GM12872 (cell line): Measurements from ENCODE around the gene SCAF8.

Experiments
- TF ChIP-seq, protein P1 (sequence below): IDR thresholded peaks from 3 replicates; pipeline ENCODE4 v1.5.1; 2011; ENCODE audit warnings: low read depth, mild to moderate bottlenecking, low read length, moderate library complexity; ENCODE audit not compliant: insufficient read depth

Gene SCAF8

DNA sequence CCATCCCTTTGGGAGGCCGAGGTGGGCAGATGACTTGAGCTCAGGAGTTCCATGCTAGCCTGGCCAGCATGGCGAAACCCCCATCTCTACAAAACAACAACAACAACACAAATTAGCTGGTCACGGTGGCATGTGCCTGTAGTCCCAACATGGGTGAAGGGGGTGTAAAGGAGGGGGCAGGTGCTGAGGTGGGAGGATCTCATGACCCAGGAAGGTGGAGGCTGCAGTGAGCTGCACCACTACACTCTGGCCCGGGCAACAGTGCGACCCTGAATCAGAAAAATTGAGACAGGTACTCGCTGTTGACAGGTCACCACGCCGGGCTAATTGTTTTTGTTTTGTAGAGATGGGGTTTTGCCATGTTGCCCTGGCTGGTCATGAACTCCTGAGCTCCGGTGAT is 4.2 kb downstream of the SCAF8 start:
- TF ChIP-seq, protein P1, sequence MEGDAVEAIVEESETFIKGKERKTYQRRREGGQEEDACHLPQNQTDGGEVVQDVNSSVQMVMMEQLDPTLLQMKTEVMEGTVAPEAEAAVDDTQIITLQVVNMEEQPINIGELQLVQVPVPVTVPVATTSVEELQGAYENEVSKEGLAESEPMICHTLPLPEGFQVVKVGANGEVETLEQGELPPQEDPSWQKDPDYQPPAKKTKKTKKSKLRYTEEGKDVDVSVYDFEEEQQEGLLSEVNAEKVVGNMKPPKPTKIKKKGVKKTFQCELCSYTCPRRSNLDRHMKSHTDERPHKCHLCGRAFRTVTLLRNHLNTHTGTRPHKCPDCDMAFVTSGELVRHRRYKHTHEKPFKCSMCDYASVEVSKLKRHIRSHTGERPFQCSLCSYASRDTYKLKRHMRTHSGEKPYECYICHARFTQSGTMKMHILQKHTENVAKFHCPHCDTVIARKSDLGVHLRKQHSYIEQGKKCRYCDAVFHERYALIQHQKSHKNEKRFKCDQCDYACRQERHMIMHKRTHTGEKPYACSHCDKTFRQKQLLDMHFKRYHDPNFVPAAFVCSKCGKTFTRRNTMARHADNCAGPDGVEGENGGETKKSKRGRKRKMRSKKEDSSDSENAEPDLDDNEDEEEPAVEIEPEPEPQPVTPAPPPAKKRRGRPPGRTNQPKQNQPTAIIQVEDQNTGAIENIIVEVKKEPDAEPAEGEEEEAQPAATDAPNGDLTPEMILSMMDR: no peak

DNA sequence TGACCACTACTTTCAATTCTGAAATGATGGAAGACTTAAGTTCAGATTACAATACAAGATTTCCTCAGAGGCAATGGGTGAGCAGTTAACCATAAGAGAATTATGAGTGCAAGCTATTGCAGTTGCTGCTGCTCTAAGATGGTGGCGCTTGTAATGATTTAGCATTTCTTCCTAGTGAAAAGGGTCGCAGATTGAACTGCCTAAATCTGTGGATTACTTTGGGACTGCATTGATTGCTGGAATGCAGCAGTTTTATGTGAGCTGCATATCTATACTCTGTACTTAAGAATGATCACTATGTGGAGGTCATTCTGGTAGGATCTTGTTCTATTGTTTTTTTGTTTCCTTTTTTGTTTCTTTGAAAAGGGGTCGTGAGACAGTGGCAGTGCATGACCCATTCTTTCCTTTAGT is 5.3 kb downstream of the SCAF8 start:
- TF ChIP-seq, protein P1: no peak

DNA sequence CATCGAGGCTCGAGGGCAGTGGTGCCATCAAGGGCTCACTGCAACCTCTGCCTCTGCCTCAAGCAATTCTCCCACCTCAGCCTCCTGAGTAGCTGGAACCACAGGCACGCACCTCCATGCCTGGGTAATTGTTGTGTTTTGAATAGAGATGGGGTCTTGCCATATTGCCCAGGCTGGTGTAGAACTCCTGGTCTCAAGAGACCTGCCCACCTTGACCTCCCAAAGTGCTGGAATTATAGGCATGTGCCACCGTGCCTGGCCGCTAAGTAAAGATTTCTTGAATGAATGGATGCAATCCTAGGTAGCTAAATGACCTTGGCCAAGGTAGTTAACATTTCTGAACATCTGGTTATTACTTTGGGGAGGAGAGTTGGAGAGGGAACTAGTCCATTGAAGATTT is 7.4 kb downstream of the SCAF8 start:
- TF ChIP-seq, protein P1: no peak

DNA sequence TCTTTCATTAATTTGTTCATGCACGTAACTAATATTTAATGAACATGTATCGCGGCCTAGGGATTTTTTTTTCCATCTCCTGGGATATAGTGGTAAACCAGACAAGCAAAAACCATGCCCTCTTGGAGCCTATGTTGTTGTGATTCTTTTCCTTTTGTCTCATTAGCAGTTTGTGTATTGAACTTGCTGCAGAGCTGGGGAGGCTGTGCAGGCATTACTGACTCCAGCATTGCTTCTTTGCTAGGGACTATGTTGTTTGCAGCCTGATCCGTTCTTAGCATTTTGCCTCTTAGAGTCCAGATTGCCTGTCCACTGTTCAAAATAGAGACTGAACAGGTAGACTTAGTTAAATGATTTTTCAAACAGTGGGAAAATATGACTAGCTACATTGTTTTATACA is 9.7 kb downstream of the SCAF8 start:
- TF ChIP-seq, protein P1: no peak

DNA sequence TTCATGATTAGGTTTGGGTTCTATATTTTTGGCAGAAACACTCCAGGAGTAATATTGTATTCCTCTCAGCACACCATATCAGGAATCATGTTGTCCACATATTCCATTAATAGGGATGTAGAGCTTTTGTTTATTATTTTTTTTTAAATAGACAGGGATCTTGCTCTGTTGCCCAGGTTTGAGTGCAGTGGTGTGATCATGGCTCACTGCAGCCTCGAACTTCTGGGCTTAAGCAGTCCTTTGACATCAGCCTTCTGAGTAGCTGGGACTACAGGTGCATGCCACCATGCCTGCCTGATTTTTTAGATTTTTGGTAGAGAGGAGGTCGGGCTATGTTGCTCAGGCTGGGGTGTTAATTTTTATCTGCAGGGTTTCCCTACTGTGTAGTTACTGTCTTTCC is 12.0 kb downstream of the SCAF8 start:
- TF ChIP-seq, protein P1: no peak

DNA sequence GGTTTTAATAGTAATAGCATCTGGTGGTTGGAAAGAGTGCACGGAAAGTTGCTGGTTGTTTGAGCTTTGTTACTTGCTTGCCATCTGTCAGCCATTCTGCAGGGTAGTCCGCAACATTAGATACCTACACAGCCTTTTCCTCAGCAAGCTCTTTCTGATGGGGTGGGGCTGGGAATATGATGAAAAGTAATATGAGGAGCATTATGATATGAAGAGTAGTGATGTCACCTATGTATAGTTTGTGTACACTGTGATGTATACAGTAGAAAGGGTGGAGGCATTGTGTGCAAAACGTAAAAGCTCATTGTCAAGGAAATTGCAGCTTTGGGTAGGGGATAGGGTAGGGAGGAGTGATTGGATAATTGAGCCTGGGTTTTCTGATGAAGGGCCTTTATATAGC is 16.1 kb downstream of the SCAF8 start:
- TF ChIP-seq, protein P1: no peak

DNA sequence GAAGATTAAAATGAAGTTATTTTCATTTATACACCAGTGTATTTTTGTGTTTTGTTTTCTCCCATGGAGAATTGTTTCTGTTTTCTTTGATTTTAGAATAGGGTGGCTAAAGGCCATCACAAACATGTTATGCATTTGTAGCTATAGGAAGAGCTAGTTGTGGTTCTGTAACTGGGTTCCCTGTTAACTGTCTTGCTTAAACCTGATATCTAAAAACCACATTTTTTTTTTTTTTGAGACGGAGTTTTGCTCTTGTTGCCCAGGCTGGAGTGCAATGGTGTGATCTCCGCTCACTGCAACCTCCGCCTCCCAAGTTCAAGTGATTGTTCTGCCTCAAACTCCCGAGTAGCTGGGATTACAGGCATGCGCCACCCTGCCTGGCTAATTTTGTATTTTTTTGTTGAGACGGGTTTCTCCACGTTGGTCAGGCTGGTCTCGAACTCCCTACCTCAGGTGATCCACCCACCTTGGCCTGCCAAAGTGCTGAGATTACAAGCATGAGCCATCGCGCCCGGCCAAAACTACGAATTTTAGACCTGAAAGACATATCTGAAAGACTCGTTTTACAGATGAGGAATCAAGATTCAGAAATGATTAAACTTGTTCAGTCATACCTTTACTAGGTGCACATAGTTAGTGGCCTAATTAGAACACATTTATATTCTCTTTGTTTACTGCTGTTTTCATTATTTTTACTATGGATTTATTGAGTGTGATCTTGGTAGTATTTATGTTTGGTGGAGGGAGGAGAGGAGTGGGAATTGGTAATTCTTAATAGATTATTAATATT is 18.0 kb downstream of the SCAF8 start:
- TF ChIP-seq, protein P1: no peak
